Airway epithelial cell (primary cell): ENCODE measurements around the gene FANCF. TPM values are rescaled to one million over a fixed set of nuclear protein-coding genes. Genes with fewer than 3 reads are reported as not detected.

ENCODE experiments used
- total RNA-seq: library from RNA; depleted of rRNA; stranded (reverse); fragments of >200 nt; gene quantifications from 2 replicates; pipeline ENCODE4 v1.2.3, GENCODE V29; 2015

Gene FANCF, protein sequence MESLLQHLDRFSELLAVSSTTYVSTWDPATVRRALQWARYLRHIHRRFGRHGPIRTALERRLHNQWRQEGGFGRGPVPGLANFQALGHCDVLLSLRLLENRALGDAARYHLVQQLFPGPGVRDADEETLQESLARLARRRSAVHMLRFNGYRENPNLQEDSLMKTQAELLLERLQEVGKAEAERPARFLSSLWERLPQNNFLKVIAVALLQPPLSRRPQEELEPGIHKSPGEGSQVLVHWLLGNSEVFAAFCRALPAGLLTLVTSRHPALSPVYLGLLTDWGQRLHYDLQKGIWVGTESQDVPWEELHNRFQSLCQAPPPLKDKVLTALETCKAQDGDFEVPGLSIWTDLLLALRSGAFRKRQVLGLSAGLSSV
- total RNA-seq = 6.9 and 11.2 TPM in 2 replicates

GRCh38 chr11:22625448-22626287 lies at the start of gene FANCF:
Gene FANCF, minus strand, starts transcription at chr11:22625823. Its CDS starts 13 bp downstream, at chr11:22625810.

GRCh38 chr11:22666325-22666687 lies 40.7 kb upstream of the FANCF start, which contains the start of gene GAS2:
Gene GAS2, plus strand, starts transcription at chr11:22666611. Its CDS starts 8,259 bp downstream, at chr11:22674870.

Other genes with a start within 250 kb of the FANCF start
- 1.7 and 3.2 TPM in 2 replicates for gene GAS2, start 40.8 kb upstream of the FANCF start, total RNA-seq
- 6.9 and 7.0 TPM in 2 replicates for gene SVIP, start 204.0 kb upstream of the FANCF start, total RNA-seq
- not detected in 2 replicates for gene CCDC179, start 234.7 kb upstream of the FANCF start, total RNA-seq